ENCODE results near the gene GALK1. TPM values are rescaled to one million over a fixed set of nuclear protein-coding genes. Genes with fewer than 3 reads are reported as not detected.
A peak's percentile ranks its signal among the peaks of the same experiment; 100 is the strongest.

Gene GALK1
- total and polyA plus RNA-seq, 9 of the 15 experiments (the other 6 are each of a cell fraction or from before 2014, with no cell fraction given): 0.45 to 51.6 (median 17.4) TPM

DNA sequence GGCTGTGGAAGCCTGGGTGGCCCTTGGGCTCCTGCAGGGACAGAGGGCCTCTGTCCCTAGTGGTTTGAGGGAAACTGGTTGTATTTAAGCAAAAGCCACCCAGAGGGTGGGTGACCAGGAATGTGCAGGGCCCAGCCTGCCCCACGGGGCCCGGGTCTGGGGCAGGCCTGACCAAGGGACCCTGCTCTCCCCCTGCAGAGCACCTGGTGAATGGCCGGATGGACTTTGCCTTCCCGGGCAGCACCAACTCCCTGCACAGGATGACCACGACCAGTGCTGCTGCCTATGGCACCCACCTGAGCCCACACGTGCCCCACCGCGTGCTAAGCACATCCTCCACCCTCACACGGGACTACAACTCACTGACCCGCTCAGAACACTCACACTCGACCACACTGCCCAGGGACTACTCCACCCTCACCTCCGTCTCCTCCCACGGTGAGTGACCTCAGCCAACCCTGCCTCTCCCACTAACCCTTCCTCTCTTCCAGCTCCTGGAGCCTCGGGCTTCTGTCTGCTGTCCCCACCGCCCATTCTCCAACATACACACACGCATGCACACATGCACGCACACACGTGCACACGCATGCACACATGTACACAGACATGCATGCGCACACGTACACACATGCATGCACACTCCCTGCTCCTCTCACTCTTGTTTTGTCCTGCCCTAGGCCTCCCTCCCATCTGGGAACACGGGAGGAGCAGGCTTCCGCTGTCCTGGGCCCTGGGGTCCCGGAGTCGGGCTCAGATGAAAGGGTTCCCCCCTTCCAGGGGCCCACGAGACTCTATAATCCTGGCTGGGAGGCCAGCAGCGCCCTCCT lies 10.4 kb downstream of the GALK1 start (continued):
- TF ChIP-seq ILK (tag; IDR thresholded peaks at IDR 0.05; ENCODE audit: borderline replicate concordance, low read depth) (no peak), KLF13 (tag; IDR thresholded peaks at IDR 0.05; ENCODE audit: borderline replicate concordance, low read depth) (no peak), ZNF384 (IDR thresholded peaks at IDR 0.05; ENCODE audit: low read depth, low read length) (no peak), MTA2 (IDR thresholded peaks at IDR 0.05; ENCODE audit: low read depth) (0 out of 2 replicates have a peak, but pooled peaks have one; percentile 12), TSC22D4 (tag; IDR thresholded peaks at IDR 0.05) (peak; percentile 78; the same call in 1 of the 2 replicates), RFX1 (IDR thresholded peaks at IDR 0.05) (no peak), ZNF212 (CRISPR knock-in tag; IDR thresholded peaks at IDR 0.05) (no peak), EZH2 (IDR thresholded peaks at IDR 0.05; ENCODE audit: borderline replicate concordance, low read depth, low read length) (no peak), NONO (IDR thresholded peaks at IDR 0.05; ENCODE audit: low read depth in 2 of 2, low read length in 1 of 2) (no peak), CTBP1 (IDR thresholded peaks at IDR 0.05; ENCODE audit: borderline replicate concordance) (0 out of 2 replicates have a peak, but pooled peaks have one; percentile 22), BRD9 (IDR thresholded peaks at IDR 0.05; ENCODE audit: low read depth, partially characterized antibody) (no peak), STAT5B (CRISPR knock-in tag; IDR thresholded peaks at IDR 0.05) (no peak), FOXA3 (CRISPR knock-in tag; conservative IDR thresholded peaks at IDR 0.05 in 1 of 2, IDR thresholded peaks at IDR 0.05 in 1 of 2) (no peak; a peak in 1 of 4 replicates), MTA3 (IDR thresholded peaks at IDR 0.05; ENCODE audit: borderline replicate concordance) (no peak)
- TF ChIP-seq, protein P1, sequence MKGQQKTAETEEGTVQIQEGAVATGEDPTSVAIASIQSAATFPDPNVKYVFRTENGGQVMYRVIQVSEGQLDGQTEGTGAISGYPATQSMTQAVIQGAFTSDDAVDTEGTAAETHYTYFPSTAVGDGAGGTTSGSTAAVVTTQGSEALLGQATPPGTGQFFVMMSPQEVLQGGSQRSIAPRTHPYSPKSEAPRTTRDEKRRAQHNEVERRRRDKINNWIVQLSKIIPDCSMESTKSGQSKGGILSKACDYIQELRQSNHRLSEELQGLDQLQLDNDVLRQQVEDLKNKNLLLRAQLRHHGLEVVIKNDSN (CRISPR knock-in tag; IDR thresholded peaks at IDR 0.05): peak; percentile 30; the same call in 1 of the 2 replicates
- TF ChIP-seq, protein P2, sequence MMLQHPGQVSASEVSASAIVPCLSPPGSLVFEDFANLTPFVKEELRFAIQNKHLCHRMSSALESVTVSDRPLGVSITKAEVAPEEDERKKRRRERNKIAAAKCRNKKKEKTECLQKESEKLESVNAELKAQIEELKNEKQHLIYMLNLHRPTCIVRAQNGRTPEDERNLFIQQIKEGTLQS (IDR thresholded peaks at IDR 0.05): 0 out of 2 replicates have a peak, but pooled peaks have one; percentile 26
- TF ChIP-seq, protein P2 (CRISPR knock-in tag; conservative IDR thresholded peaks at IDR 0.05): no peak
- TF ChIP-seq, protein P3, sequence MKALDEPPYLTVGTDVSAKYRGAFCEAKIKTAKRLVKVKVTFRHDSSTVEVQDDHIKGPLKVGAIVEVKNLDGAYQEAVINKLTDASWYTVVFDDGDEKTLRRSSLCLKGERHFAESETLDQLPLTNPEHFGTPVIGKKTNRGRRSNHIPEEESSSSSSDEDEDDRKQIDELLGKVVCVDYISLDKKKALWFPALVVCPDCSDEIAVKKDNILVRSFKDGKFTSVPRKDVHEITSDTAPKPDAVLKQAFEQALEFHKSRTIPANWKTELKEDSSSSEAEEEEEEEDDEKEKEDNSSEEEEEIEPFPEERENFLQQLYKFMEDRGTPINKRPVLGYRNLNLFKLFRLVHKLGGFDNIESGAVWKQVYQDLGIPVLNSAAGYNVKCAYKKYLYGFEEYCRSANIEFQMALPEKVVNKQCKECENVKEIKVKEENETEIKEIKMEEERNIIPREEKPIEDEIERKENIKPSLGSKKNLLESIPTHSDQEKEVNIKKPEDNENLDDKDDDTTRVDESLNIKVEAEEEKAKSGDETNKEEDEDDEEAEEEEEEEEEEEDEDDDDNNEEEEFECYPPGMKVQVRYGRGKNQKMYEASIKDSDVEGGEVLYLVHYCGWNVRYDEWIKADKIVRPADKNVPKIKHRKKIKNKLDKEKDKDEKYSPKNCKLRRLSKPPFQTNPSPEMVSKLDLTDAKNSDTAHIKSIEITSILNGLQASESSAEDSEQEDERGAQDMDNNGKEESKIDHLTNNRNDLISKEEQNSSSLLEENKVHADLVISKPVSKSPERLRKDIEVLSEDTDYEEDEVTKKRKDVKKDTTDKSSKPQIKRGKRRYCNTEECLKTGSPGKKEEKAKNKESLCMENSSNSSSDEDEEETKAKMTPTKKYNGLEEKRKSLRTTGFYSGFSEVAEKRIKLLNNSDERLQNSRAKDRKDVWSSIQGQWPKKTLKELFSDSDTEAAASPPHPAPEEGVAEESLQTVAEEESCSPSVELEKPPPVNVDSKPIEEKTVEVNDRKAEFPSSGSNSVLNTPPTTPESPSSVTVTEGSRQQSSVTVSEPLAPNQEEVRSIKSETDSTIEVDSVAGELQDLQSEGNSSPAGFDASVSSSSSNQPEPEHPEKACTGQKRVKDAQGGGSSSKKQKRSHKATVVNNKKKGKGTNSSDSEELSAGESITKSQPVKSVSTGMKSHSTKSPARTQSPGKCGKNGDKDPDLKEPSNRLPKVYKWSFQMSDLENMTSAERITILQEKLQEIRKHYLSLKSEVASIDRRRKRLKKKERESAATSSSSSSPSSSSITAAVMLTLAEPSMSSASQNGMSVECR (CRISPR knock-in tag; IDR thresholded peaks at IDR 0.05): no peak
- TF ChIP-seq, protein P4, sequence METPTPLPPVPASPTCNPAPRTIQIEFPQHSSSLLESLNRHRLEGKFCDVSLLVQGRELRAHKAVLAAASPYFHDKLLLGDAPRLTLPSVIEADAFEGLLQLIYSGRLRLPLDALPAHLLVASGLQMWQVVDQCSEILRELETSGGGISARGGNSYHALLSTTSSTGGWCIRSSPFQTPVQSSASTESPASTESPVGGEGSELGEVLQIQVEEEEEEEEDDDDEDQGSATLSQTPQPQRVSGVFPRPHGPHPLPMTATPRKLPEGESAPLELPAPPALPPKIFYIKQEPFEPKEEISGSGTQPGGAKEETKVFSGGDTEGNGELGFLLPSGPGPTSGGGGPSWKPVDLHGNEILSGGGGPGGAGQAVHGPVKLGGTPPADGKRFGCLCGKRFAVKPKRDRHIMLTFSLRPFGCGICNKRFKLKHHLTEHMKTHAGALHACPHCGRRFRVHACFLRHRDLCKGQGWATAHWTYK (CRISPR knock-in tag; IDR thresholded peaks at IDR 0.05): no peak
- TF ChIP-seq, protein P5, sequence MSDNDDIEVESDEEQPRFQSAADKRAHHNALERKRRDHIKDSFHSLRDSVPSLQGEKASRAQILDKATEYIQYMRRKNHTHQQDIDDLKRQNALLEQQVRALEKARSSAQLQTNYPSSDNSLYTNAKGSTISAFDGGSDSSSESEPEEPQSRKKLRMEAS (CRISPR knock-in tag; IDR thresholded peaks at IDR 0.05): peak; percentile 87

Measured in K562 (cell line).